GM12873 (cell line): ENCODE results near the gene SLCO3A1.

Experiments
- CTCF ChIP-seq: IDR thresholded peaks from 2 replicates; pipeline ENCODE4 v1.5.1; 2012; ENCODE audit warnings: low read depth, mild to moderate bottlenecking, moderate library complexity, low read length, control low read depth; ENCODE audit not compliant: insufficient read depth; ENCODE audit errors: missing control alignments

The SLCO3A1 gene

GRCh38 chr15:91866971-91867372 lies 13.5 kb downstream of the SLCO3A1 start:
- no peak for TF ChIP-seq CTCF

GRCh38 chr15:91867581-91868026 lies 14.1 kb downstream of the SLCO3A1 start:
- no peak for TF ChIP-seq CTCF

GRCh38 chr15:91870876-91871537 lies 17.5 kb downstream of the SLCO3A1 start:
- TF ChIP-seq CTCF: no peak

GRCh38 chr15:91871837-91872236 lies 18.3 kb downstream of the SLCO3A1 start:
- no peak for TF ChIP-seq CTCF

GRCh38 chr15:91872356-91873137 lies 19.0 kb downstream of the SLCO3A1 start:
- no peak for TF ChIP-seq CTCF

- TF ChIP-seq CTCF: no peak
Measured at GRCh38 chr15:91873138-91873536, 19.6 kb downstream of the SLCO3A1 start.

GRCh38 chr15:91874171-91874570 lies 20.7 kb downstream of the SLCO3A1 start:
- TF ChIP-seq CTCF: no peak
